Hepatocyte (in vitro differentiated cells): Measurements from ENCODE around the gene NR2C2.

ENCODE experiments used
- EZH2 ChIP-seq: fragments of 200-600 bp; sonication (generic); IDR thresholded peaks from 2 replicates; pipeline ENCODE4 v1.6.1; 2016; ENCODE audit warnings: antibody characterized with exemption, mild to moderate bottlenecking, borderline replicate concordance
- TF ChIP-seq, protein P1 (sequence below): fragments of 200-600 bp; sonication (generic); IDR thresholded peaks from 2 replicates; pipeline ENCODE4 v1.5.1; 2016; ENCODE audit warnings: antibody characterized with exemption, mild to moderate bottlenecking; ENCODE audit not compliant: poor library complexity

DNA sequence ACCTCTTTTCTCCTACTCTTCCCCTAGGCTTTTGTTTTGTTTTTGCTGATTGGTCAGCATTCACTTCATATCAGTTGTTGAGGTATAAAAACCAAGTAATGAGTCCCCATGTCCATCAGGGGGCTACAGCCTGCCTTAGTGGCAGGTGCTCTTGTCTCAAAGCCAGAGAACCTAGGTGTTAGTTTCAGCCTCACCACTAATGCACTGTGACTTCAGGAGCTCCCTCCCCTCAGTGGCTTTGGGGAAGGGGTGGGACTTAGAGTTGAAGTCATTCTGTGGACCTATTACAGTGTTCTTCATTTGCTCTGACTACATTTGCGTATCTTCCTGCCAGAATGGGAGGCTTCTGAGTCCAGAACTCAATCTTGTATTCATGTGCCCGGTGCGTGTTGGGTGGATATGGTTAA lies 41.6 kb downstream of the NR2C2 start:
- TF ChIP-seq, protein P1, sequence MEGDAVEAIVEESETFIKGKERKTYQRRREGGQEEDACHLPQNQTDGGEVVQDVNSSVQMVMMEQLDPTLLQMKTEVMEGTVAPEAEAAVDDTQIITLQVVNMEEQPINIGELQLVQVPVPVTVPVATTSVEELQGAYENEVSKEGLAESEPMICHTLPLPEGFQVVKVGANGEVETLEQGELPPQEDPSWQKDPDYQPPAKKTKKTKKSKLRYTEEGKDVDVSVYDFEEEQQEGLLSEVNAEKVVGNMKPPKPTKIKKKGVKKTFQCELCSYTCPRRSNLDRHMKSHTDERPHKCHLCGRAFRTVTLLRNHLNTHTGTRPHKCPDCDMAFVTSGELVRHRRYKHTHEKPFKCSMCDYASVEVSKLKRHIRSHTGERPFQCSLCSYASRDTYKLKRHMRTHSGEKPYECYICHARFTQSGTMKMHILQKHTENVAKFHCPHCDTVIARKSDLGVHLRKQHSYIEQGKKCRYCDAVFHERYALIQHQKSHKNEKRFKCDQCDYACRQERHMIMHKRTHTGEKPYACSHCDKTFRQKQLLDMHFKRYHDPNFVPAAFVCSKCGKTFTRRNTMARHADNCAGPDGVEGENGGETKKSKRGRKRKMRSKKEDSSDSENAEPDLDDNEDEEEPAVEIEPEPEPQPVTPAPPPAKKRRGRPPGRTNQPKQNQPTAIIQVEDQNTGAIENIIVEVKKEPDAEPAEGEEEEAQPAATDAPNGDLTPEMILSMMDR: no peak
- TF ChIP-seq EZH2: no peak
